Inferior parietal cortex (tissue), 1 donor: ENCODE results near the gene GNG2.
A peak's percentile ranks its signal among the peaks of the same experiment; 100 is the strongest.
"Not testable (repeated sequence)": the region's sequence is repeated elsewhere in the genome, so short reads cannot be mapped to it uniquely, and the experiment has no call there.

Experiments
- DNase-seq: peaks from one replicate; pipeline ENCODE4 v3.0.0-alpha.2; 2016; ENCODE audit errors: extremely low spot score

GNG2 gene

DNA sequence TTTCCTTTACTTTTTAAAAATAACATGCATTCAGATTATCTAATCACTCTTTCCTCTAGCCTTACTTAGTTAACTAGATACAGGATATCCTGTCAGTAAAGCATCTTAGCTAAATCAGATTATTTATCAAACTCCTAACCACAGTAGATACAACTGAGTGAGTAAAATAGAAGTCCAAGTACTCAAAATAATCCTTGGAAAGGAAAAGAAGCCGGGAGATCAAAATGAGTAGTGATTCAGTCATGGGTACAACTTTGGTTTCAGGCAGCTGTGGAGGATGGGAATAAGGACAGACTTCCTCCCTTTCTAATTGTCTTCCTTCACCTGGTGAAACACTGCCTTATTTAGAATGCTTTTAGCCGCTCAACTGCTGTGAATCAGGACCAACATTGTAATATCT is 29.4 kb downstream of the GNG2 start:
- DNase-seq: no peak

DNA sequence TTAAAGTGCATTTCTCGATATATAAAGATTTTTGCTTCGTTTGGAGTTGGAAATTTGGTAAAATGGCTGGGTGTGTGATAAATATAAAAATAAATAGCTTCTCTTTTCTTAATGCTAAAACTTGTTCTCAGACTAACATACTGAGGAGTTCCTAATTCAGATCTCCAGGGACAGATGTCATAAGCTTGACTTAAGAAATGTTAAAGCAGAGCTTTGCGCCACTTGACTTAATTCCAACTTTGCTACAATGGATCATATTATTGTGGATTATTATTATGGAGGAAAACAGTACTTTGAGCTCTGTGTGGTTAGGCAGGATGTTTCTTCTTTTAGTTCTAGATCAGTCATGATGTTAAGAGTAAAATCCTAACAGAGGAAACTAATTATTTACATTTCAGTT is 33.8 kb downstream of the GNG2 start:
- DNase-seq: no peak

DNA sequence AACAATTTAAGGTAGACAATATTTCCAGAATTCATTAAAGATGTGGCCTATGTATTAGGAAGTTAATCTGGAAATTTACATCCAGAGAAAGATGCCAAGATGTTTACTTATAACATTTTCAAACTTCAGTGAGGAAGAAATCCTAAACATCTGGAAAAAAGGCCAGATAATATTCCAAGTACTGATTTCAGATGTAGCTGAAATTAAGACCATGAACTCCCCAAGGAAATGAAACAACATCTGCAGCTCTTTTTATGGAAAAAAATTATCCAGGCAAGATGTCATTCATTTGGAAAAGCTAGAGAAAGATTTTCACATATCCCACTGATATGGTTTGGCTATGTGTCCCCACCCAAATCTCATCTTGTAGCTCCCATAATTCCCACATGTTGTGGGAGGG is 35.0 kb downstream of the GNG2 start:
- no peak for DNase-seq

DNA sequence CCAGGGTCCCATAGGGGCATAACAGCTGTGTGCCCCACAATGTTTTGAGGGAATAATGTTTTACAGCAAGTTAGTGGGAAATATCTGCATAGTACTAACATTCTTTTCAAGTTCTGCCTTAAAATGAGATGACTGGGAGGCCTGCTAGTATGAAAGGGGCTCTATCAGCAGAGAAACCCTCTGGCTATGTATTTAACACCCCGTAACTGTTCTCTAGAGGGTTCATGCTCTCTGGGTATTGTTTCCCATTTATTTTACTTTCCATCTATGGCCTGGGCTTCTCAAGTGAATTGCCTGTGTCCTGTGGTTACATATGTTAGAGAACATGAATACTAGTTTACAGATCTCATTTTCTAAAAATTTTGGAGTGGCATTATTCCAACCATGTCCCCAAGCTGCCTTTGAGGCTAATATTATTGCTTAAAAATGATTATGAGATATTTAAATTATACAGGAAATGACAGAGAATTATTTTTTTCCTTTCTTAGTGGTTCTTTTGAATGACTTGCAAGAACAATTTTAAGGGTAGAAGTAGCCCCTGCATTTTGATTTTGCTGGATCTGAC is 37.5 kb downstream of the GNG2 start:
- DNase-seq: no peak

DNA sequence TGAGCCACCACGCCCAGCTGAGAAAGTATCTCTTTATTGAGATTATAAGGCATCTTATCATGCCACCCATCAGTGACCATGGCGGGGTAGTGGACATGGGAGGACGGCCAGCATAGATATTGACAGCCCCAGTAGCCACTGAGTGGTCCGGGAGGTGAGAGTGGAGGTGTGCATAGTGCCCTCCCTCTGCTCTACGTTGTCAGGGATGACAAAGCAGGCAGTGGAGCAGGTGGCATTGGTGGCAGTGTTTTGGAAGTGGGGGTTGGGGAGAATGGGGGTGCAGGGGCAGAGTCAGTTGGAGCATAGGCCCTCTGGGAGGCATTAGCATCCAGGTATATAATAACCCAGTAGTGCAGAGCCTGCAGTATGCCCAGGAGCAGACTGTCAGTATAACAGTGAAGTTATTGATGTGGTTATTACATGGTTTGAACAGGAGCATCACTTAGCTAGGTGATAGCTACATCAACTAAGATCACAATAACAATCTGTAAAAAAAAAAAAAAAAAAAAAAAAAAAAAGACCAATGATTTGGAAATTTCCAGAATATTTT is 41.1 kb downstream of the GNG2 start:
- DNase-seq: no peak

DNA sequence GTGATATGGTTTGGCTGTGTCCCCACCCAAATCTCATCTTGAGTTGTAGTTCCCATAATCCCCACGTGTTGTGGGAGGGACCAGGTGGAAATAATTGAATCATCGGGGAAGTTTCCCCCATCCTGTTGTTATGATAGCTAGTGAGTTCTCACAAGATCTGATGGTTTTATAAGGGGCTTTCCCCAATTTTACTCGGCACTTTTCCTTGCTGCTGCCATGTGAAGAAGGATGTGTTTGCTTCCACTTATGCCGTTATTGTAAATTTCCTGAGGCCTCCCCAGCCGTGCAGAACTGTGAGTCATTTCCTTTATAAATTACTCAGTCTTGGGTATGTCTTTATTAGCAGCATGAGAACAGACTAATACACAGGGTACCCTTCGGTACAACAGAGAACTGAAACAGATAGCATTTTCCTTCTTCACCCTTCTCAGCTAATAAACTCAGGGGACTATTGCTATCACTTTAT is 45.3 kb downstream of the GNG2 start:
- DNase-seq: not testable (repeated sequence)

DNA sequence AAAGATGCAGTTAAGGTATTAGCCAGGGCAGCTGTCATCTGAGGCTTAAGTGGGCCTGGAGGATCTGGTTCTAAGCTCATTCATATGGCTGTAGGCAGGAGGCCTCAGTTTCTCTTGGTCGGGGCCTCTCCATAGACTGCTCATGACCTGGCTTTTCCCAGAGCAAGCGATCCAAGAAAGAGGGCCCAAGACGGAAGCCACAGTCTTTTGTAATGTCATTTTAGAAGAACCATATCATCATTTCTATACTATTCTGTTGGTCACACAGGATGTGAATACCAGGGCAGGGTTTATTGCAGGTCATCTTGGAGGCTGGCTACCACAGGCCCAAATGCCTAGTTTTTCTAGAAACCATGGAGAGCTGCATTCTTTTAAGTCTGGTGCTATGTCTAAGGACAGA is 47.7 kb downstream of the GNG2 start:
- DNase-seq: no peak

DNA sequence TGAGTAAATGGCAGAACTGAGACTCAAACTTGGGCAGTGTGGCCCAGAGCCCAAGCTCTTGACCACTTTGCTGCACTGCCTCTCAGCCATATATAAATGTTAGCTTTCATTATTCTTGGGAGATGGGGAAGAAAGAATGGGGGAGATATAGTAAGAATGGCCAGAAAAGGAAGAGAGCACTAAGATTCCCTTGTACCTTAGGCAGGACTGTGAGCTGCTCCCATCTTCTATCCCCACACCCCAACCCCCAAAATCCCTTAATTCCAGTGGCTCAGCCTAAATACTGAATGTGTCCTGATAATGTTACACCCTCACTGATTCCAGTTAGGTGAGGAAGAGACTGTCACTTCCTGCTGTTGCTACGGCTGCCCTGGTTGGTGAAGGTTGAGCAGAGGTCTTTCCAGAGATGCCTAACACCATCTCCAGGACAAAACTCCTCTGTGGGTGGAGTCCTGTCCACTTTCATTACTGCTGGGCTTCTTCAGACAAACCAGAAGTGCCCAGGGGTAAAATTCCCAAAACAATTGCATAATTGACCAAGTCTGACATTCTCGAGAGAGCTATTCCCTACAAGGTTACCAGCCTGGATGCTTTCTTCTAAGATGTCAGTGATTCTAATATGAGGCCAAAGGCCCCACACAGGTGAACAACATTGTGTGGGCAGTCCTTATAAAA is 51.8 kb downstream of the GNG2 start:
- no peak for DNase-seq

DNA sequence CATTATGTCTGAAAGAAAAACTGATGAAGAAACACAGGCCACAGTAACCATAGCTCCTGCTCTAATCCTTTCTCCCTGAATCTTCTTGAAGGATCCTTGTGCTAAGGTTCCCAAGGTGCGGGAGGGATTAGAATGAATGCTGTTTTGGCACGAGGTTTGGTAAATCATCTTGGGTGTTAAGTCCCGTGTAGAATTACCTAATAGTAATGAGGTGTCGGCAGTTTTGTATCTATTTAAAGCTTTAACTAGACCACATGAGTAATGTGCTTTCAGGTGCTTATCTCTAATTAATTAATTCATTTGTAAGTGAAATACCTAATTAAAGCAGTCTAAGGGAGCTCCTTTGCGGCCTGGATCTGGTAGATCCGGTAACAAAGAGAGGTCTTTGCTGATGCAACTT is 53.9 kb downstream of the GNG2 start:
- DNase-seq: no peak

DNA sequence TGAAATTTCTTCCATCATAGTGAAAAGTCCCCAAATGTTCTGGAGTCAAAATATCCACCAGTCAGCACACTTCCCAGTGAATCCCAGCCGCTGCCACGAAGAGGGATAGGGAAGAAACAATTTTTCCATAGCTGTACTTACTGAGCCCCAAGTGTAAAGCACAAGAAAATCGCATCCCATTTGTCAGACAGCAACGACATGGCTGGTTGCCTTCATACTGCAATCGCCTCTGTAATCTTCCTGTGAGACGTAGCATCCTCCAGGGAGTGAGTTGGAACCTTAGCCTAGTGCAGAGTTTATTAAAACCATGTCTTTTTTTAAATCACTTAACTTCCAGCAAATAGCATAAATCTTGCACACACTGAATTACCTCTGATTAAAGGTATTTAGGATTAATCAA is 56.8 kb downstream of the GNG2 start:
- no peak for DNase-seq

DNA sequence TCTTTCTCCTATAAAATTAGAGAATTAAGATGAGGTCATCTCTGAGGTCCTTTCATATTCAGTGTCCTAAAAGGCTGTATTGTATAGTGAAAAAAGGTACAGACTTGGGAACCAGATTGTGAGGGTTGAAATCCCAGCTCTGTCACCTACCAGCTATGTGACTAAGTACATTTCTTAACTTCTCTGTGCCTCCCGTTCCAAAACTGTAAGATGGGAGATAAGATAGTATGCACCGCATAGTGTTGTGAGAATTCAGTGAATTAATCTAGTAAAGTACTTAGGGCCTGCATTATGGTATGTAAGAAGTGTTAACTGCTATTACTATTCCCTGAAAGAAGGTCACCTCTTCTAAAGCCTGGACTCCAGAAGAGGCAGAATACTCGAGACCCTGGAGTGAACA is 60.6 kb downstream of the GNG2 start:
- DNase-seq: no peak

DNA sequence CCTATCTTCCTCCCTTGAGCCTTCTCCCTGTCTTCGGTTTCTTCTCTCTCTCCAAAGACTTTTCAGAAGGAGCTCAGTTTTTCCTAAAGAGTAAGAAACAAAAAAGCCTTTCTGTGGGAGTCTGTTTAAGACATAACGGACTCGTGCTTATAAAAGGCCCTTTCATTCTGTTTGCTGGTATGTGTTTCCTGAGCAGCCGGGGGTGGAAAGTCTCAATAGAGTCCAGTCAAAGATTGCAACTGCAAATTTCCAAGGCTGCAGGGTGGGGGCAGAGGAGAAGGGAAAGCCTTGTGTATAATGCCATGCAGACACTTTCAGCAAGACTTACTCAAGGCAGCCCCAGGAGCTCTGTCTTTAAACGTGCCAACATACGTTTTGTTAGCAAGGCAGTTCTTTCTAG is 62.2 kb downstream of the GNG2 start:
- DNase-seq: peak; percentile 9

DNA sequence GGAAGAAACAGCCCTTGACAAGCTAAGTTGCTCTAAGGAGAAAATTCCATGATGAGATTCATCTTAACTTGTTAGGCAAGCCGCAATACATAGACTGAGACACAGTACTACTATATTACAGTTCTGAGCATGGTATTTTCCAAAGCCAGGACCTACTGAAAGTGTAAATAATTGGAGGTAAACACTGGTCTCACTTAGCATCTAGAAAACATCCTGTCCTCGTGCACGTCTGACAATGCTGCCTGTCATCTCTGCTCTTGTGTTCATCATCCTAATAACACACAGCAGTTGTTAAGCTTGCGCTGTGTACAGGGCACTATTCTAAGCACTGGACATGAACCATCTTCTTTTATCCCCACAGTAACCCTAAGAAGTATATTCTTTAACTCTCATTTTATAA is 64.2 kb downstream of the GNG2 start:
- no peak for DNase-seq

DNA sequence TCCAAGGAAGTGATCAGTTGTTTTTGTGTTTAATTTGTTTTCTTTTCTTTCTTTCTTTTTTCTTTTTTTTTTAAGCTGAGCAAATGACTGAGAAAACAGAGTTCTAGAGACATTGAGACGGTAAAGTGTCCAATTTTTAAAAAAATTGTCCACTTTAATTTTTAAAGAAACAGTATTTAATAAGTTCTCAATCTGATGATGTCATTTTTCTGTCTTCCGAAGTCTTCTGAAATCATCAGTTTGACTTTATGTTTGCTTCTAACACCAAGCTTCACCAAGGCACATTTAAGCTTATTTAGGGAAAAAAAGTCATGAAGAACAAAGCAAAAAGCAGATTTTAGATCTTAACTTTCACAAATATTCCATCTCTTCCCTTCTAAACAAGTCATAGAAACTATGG is 65.6 kb downstream of the GNG2 start:
- DNase-seq: no peak

DNA sequence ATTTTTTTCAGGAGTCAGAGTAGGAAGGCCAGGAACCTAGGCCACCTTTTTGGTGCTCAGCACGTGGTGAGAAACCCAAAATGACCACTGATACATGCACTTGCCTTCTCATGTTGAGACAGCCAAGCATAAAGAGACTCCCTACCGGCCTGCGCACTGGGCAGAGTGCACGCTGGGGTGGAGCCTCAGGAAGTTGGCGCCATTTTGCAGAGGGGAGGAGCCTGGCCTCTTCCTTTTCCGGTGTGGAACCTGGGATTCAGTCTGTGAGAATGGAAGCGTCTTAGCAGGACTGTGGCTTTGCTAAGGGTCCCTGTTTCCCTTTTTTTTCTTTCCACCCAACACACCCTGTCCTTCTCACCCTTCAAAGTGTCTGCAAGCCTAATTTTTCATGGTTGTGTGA is 66.0 kb downstream of the GNG2 start:
- DNase-seq: no peak

DNA sequence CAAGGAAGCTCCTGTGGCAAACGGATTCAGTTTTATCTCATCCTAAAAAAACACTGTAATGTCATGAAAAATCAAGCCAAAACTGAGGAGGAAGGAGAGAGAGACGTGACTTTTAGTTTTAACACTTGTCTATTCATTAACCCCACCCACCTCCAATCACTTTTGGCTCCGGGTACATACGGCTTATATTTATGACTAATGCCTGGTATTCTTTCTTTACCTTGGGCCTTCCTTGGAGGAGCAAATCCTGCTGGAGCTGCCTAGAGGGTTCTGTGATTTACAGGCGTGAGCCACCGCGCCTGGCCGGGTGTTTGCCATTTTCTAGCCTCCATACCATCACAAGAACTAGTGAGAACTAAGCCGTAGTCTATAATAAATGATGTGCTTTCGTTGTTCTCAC is 68.2 kb downstream of the GNG2 start:
- no peak for DNase-seq

DNA sequence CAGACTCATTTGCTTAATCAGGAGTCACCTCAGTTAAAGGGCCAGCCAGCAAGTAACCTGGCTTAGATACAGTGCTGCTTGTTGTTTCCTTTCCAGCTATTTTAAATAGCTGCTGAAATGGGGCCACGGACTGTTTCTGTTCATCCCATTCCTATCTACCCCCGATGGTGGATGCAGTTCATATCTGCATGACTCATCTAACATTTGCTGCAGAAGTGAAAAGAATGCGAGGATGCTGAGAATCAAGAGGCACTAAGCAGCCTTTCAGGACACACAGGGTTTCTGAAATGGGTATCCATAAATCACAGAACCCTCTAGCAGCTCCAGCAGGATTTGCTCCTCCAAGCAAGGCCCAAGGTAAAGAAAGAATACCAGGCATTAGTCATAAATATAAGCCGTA is 68.8 kb downstream of the GNG2 start:
- DNase-seq: no peak

DNA sequence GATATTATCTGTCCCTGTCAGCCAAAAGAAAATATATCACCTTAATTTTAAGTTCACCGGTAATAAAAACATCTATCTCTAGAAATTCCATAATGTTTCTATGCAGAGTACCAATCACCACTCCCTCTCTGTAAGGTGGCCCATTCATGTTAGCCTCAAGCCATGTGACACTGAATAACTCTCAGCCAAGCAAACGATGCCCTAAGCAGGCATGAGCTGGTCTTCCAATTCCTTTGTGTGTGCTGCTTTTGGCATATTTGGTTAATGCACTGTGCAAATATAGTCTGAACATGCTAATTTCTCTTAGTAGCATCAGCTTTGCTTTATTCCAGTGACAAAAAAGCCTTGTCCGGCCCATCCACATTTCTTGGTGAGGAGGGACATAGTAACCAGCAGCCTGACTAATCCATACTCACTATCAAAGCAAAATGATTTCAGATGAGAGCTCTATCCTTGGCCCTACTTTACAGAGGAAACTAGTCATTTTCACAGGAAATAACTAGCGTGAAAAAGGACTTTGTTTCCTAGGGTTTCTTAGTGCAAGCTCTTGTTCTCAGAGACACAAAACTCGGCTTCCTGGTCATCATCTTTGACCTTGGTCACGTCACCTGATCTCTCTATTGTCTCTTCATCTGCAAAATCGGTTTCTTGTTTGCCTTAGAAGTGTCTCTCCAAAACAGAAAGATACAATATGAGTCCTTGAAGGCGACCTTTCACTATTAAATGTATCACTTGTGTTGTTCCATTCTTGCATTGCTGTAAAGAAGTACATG is 69.7 kb downstream of the GNG2 start:
- DNase-seq: no peak

DNA sequence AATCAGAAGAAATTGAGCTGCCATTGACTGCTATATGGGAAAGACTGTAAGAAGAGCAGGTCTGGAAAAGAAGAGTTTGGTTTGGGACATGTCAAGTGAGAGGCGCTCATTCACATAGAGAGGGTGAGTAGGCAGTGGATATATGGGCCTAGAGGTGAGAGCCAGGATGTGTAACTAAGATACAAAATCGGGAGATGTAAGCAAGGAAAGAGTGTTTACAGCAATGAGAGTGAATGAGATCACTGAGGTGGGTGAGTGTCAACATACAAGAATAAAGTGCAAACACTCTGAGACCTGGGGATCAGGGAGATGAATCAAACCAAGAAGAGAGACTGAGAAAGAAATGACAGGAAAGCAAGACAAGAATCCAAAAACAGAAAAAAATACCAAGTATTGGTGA is 70.9 kb downstream of the GNG2 start:
- DNase-seq: no peak

DNA sequence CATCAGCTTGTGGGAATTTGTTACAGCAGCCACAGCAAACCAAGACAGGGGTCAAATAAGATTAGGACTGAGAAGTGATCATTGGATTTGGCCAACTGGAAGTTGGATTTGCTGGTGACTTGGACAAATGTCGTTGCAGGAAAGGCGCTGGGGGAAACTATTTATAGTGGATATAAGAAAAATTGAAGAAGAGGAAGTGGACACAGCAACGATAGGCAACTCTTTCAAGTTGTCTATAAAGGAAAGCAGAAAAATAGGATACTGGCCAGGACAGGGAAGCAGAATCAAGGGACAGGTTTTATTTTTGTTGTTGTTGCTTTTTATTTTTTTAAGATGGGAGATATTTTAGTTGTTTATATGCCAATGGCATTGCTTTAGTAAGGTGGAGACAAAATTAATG is 72.8 kb downstream of the GNG2 start:
- DNase-seq: no peak

DNA sequence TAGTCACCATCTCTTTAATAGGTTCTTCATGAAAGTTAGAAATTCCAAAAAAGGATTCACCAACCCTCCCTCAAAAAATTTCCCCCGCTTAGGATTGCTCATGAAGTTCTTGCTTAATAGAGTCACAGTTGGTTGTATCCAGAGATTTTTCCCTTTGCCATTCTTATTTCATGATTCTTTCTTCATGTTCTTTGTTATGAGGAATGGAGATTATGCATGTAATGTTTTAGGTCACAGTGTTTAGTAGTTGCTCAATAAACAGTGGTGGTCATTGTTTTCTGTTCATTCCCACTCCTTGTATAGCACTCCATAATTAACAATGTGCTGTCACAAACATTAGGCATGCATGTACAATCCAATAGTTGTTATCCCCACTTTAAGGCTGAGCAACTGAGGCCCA is 77.7 kb downstream of the GNG2 start:
- DNase-seq: no peak

DNA sequence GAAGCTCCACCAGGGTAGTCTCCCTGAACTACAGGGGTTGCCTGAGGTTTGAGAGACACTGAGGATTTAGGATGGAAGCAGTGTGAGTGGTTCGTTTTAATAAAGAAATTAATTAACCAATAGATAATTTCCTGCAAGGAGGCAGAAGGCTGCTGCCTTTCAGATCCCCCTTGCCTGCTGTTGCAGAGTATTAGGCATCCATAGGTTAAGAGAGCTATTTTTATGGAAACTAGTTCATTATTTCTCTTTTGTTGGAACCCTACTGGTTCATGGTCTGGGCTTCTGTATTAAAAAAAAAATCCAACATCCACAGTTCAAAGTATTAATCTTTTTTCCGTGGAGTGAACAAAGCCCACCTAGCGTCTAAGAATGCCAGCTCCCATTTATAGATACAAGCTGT is 78.4 kb downstream of the GNG2 start:
- DNase-seq: no peak

DNA sequence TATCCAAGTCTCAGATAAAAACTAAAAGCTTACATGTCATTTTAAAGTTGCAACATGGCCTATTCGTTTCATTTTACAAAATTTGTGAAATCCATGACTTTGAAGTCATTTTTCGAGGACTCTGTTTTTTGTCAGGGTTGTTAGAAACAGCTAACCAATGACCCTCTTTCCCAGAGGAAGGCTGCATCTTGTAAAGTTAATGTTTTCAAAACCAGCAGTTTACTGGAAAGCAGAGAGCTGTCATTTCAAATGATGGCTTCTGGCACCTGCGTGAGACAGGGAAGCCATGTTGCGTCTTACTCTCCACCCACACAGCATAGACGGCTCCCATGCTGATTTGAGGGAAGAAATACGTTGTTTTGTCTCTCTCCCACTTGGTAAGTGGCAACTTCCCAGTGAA is 78.8 kb downstream of the GNG2 start:
- DNase-seq: no peak
